CD4-positive, alpha-beta T cell (primary cell): ENCODE results near the gene TRHDE. TPM values are rescaled to one million over a fixed set of nuclear protein-coding genes. Genes with fewer than 3 reads are reported as not detected.

Source experiments
- ATAC-seq: fragments of 200-7000 bp; cut with Tn5 transposase; one replicate; pipeline ENCODE4 v1.10.0; 2022; ENCODE audit warnings: mild to moderate bottlenecking; ENCODE audit not compliant: poor library complexity
- CTCF ChIA-PET: fragments of 350-600 bp; sonication (Branson Sonifier 250); formaldehyde crosslinking; loops from one replicate; lab custom pipeline; 2021; ENCODE audit warnings: antibody characterized with exemption, inconsistent platforms; lab: Charles Lee
- POLR2A ChIA-PET: fragments of 350-600 bp; sonication (Branson Sonifier 250); formaldehyde crosslinking; loops from one replicate; lab custom pipeline; 2021; ENCODE audit warnings: antibody characterized with exemption, inconsistent platforms; lab: Charles Lee
- DNase-seq, 14 experiments: peaks; one replicate each; pipeline ENCODE4 v3.0.0-alpha.2; 2013 to 2020; ENCODE audit warnings: mixed read lengths in 2 of 14
- H3K27ac ChIP-seq, 2 donors: one replicate each; pipeline versions ENCODE4 v1.5.1 to v1.7.0; 2013; ENCODE audit warnings: low read length in 2 of 2, low read depth in 1 of 2, mild to moderate bottlenecking in 1 of 2
- H3K27me3 ChIP-seq, 2 experiments: 1 replicate in 1 of 2; 2 replicates in 1 of 2; pipeline versions ENCODE4 v1.6.1 to v1.7.0; 2013; ENCODE audit warnings: low read length in 2 of 2, control low read depth in 1 of 2, mild to moderate bottlenecking in 1 of 2, moderate library complexity in 1 of 2; ENCODE audit not compliant: insufficient read depth in 2 of 2, control insufficient read depth in 1 of 2
- H3K36me3 ChIP-seq: one replicate; pipeline ENCODE4 v1.6.1; 2013; ENCODE audit warnings: low read length, control low read depth; ENCODE audit not compliant: insufficient read depth
- H3K4me1 ChIP-seq: one replicate; pipeline ENCODE4 v1.6.1; 2013; ENCODE audit warnings: low read length, control low read depth; ENCODE audit not compliant: insufficient read depth
- H3K4me3 ChIP-seq: one replicate; pipeline ENCODE4 v1.5.1; 2013; ENCODE audit warnings: mild to moderate bottlenecking, low read length, moderate library complexity
- H3K9me3 ChIP-seq, 2 experiments: 1 replicate in 1 of 2; 2 replicates in 1 of 2; pipeline versions ENCODE4 v1.6.1 to v1.7.0; 2013; ENCODE audit warnings: low read length in 2 of 2, mild to moderate bottlenecking in 2 of 2, control low read depth in 1 of 2, moderate library complexity in 1 of 2; ENCODE audit not compliant: control insufficient read depth in 1 of 2, insufficient read depth in 1 of 2
- H3K27ac Mint-ChIP-seq: one replicate; pipeline ENCODE4 v1.8.0; 2020; ENCODE audit warnings: mixed read lengths
- H3K27me3 Mint-ChIP-seq: one replicate; pipeline ENCODE4 v1.8.0; 2021; ENCODE audit warnings: mixed read lengths
- H3K36me3 Mint-ChIP-seq: one replicate; pipeline ENCODE4 v1.8.0; 2021; ENCODE audit warnings: low read depth, mixed read lengths
- H3K4me1 Mint-ChIP-seq: one replicate; pipeline ENCODE4 v1.8.0; 2021; ENCODE audit warnings: low read depth, mixed read lengths
- H3K4me3 Mint-ChIP-seq: one replicate; pipeline ENCODE4 v1.8.0; 2020; ENCODE audit warnings: mild to moderate bottlenecking, mixed read lengths
- H3K9me3 Mint-ChIP-seq: one replicate; pipeline ENCODE4 v1.8.0; 2020; ENCODE audit warnings: mixed read lengths
- intact Hi-C, 2 experiments: fragments of 100-400 bp; cut with DNase I in 1 of 2; cut with micrococcal nuclease in 1 of 2; formaldehyde crosslinking; loops; one replicate each; pipeline versions ENCODE4 v1.15.1 to v1.9.0; 2023 to 2025; cut with DNase I, micrococcal nuclease
- total RNA-seq, 174 experiments: library from RNA in 2 of 174; stranded (reverse) in 2 of 174; gene quantifications; one replicate each; pipeline ENCODE4 v1.2.3 and lab custom pipeline; 2021 to 2026
- TF ChIP-seq, protein P1 (sequence below): fragments of 200-600 bp; IDR thresholded peaks from one replicate; pipeline ENCODE4 v1.8.0; 2022; ENCODE audit warnings: antibody characterized with exemption, mild to moderate bottlenecking

TRHDE gene
- total RNA-seq, 2 experiments from 2014 or later, result not detected

DNA sequence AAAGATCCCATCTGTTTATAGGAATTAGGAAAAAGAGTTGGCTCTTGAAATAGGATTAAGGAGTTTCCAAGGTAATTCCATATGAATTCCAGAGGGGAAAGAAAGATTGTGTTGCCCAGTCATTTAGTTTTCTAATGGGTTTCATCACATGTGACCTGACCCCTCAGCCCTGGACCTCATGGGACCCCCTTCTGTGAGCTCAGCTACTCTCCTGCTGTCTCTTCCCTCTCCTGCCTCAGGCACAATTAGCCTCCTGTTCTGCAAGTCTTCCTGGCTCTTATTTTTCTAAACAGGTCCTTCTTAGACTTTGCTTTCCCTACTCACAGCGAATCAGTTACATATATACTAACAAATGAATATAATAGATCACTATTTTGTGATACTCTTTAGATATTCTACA, 237.7 kb downstream of the TRHDE start:
- Histone ChIP-seq H3K9me3 (peaks cover 0 to 3% of the 10 kb centered on the region in 2 experiments), H3K4me3 (no peak overlapping the region), H3K27me3 (no peaks in the 10 kb centered on the region), H3K4me1 (no peaks in the 10 kb centered on the region), H3K27ac (no peak overlapping the region), H3K36me3 (no peaks in the 10 kb centered on the region)
- Mint-ChIP-seq H3K4me3 (no peak overlapping the region), H3K36me3 (no peaks in the 10 kb centered on the region), H3K4me1 (no peaks in the 10 kb centered on the region), H3K27me3 (no peaks in the 10 kb centered on the region), H3K27ac (no peak overlapping the region), H3K9me3 (peaks cover 15% of the 10 kb centered on the region)
- intact Hi-C loops, result no loop called here
- ATAC-seq, result no peak
- CTCF ChIA-PET, result interaction anchor here (0.7 kb wide), 1 partner anchor 11 kb away, joined by 3 read pairs; no protein-coding TSS in a partner anchor
- POLR2A ChIA-PET, result no interaction called here
- no peak for DNase-seq
- TF ChIP-seq, protein P1, sequence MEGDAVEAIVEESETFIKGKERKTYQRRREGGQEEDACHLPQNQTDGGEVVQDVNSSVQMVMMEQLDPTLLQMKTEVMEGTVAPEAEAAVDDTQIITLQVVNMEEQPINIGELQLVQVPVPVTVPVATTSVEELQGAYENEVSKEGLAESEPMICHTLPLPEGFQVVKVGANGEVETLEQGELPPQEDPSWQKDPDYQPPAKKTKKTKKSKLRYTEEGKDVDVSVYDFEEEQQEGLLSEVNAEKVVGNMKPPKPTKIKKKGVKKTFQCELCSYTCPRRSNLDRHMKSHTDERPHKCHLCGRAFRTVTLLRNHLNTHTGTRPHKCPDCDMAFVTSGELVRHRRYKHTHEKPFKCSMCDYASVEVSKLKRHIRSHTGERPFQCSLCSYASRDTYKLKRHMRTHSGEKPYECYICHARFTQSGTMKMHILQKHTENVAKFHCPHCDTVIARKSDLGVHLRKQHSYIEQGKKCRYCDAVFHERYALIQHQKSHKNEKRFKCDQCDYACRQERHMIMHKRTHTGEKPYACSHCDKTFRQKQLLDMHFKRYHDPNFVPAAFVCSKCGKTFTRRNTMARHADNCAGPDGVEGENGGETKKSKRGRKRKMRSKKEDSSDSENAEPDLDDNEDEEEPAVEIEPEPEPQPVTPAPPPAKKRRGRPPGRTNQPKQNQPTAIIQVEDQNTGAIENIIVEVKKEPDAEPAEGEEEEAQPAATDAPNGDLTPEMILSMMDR, result no peak

DNA sequence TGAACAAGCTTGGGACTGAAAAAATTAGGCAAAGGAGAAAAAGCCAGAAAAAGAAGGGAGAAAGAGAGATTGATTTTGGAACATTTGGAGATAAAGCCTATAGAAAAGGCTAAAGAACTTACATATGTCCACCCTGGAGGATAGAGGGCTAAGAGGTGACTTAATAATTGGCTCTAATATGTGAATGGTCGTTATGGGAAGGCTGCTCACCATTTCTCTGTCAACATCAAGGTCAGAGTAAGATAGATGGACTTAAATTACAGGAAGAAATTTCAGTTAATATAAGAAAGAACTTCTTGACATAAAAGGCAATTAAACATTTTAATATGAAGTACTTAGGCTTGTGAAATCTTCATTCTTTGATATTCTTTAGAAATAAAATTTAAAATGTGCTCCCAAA, 238.6 kb downstream of the TRHDE start:
- ChIA-PET CTCF (interaction anchor here (0.7 kb wide), 1 partner anchor 10 kb away, joined by 3 read pairs; no protein-coding TSS in a partner anchor), POLR2A (no interaction called here)
- no peak overlapping the region for H3K27ac ChIP-seq
- no peaks in the 10 kb centered on the region for H3K4me1 ChIP-seq
- H3K36me3 ChIP-seq, result no peaks in the 10 kb centered on the region
- no peak overlapping the region for H3K4me3 Mint-ChIP-seq
- H3K9me3 ChIP-seq, result peaks cover 0 to 3% of the 10 kb centered on the region in 2 experiments
- no peak overlapping the region for H3K27ac Mint-ChIP-seq
- H3K4me1 Mint-ChIP-seq, result no peaks in the 10 kb centered on the region
- H3K9me3 Mint-ChIP-seq, result peaks cover 12% of the 10 kb centered on the region
- H3K27me3 ChIP-seq, result no peaks in the 10 kb centered on the region
- no peaks in the 10 kb centered on the region for H3K36me3 Mint-ChIP-seq
- DNase-seq (no peak), ATAC-seq (no peak)
- intact Hi-C loops, result no loop called here
- H3K4me3 ChIP-seq, result no peak overlapping the region
- TF ChIP-seq, protein P1, result no peak
- H3K27me3 Mint-ChIP-seq, result no peaks in the 10 kb centered on the region

DNA sequence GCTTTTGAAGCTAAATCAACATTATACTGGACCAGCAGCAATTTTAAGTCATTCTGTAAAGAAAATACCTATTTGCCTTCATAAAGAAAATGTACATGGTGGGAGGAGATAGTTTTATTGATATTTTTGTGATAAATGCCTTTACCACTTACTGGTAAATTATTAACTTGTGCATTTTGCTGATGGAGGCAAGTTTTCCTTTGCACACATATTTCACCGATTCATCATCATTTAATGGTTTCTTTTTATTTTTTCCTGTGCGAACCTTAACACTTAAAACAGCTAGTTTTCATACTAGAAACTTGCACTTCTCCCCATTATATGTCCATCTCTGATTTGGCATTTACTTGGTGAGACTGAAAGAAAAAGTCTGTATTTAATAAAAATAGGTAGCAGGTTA, 239.3 kb downstream of the TRHDE start:
- no peak overlapping the region for H3K4me3 ChIP-seq
- CTCF ChIA-PET, result no interaction called here
- no peaks in the 10 kb centered on the region for H3K27me3 ChIP-seq
- no peak overlapping the region for H3K27ac ChIP-seq
- no peaks in the 10 kb centered on the region for H3K36me3 ChIP-seq
- no peaks in the 10 kb centered on the region for H3K4me1 ChIP-seq
- Mint-ChIP-seq H3K4me3 (no peak overlapping the region), H3K9me3 (peaks cover 12% of the 10 kb centered on the region), H3K27me3 (no peaks in the 10 kb centered on the region), H3K4me1 (no peaks in the 10 kb centered on the region), H3K36me3 (no peaks in the 10 kb centered on the region), H3K27ac (no peak overlapping the region)
- intact Hi-C loops, result no loop called here
- DNase-seq (no peak), ATAC-seq (no peak)
- peaks cover 0 to 3% of the 10 kb centered on the region in 2 experiments for H3K9me3 ChIP-seq
- TF ChIP-seq, protein P1, result no peak
- POLR2A ChIA-PET, result no interaction called here
